HEK293T (cell line): Measurements from ENCODE around the gene SH3PXD2A.

Experiments
- FOXK2 ChIP-seq: fragments of 450-650 bp; IDR thresholded peaks from 2 replicates; pipeline ENCODE4 v1.6.1; 2016; ENCODE audit warnings: mild to moderate bottlenecking
- NFRKB ChIP-seq: fragments of 450-650 bp; IDR thresholded peaks from 2 replicates; pipeline ENCODE4 v1.6.1; 2016; ENCODE audit warnings: mild to moderate bottlenecking, moderate library complexity
- SUZ12 ChIP-seq: fragments of 450-650 bp; IDR thresholded peaks from 2 replicates; pipeline ENCODE4 v1.6.1; 2016; ENCODE audit warnings: mild to moderate bottlenecking

GRCh38 chr10:103708627-103709288 is 146.6 kb downstream of the SH3PXD2A start:
- TF ChIP-seq FOXK2 (no peak), NFRKB (no peak), SUZ12 (no peak)
